Bronchial epithelial cell (primary cell): ENCODE data around the gene RNF151. TPM values are rescaled to one million over a fixed set of nuclear protein-coding genes. Genes with fewer than 3 reads are reported as not detected.

Experiments
- DNase-seq: peaks from one replicate; pipeline ENCODE4 v3.0.0-alpha.2; 2010; ENCODE audit warnings: low read depth
- FAIRE-seq: peaks from 2 replicates; lab custom pipeline; 2011; peaks lifted over from hg19 to GRCh38; lab: Jason Lieb, UNC
- H3K27me3 ChIP-seq: 2 replicates; pipeline ENCODE4 v1.5.1; 2011; ENCODE audit warnings: low read length; ENCODE audit not compliant: control insufficient read depth, insufficient read depth
- H3K36me3 ChIP-seq: 2 replicates; pipeline ENCODE4 v1.5.1; 2011; ENCODE audit warnings: low read length; ENCODE audit not compliant: control insufficient read depth, insufficient read depth
- H3K4me3 ChIP-seq: 2 replicates; pipeline ENCODE4 v1.5.1; 2011; ENCODE audit warnings: mild to moderate bottlenecking, low read depth, low read length, control low read depth
- CTCF ChIP-seq: IDR thresholded peaks from 2 replicates; pipeline ENCODE4 v1.5.1; 2011; ENCODE audit warnings: mild to moderate bottlenecking, moderate library complexity, low read length, control low read depth, inconsistent platforms; ENCODE audit not compliant: insufficient read depth, severe bottlenecking
- total RNA-seq: library from RNA; depleted of rRNA; stranded (reverse); fragments of >200 nt; gene quantifications from 2 replicates; pipeline ENCODE4 v1.2.1, GENCODE V29; 2014

Gene RNF151
- total RNA-seq, 1 donor from 2014 or later = not detected

GRCh38 chr16:1964506-1965395 is 1.9 kb upstream of the RNF151 start, which contains the start of gene RPS2:
Gene RPS2, minus strand, starts transcription at chr16:1964826. Its CDS starts 201 bp downstream, at chr16:1964625.
- no peaks in the 10 kb centered on the region for H3K27me3 ChIP-seq

GRCh38 chr16:1965396-1966001 is 1.2 kb upstream of the RNF151 start:
- Histone ChIP-seq H3K36me3 (peaks cover 15% of the 10 kb centered on the region), H3K4me3 (peak overlapping the region; percentile 91), H3K27me3 (no peaks in the 10 kb centered on the region)
- DNase-seq (no peak), FAIRE-seq (no peak)
- no peak for TF ChIP-seq CTCF

More at GRCh38 chr16:1964506-1965395, 1.9 kb upstream of the RNF151 start, which contains the start of gene RPS2:
- Histone ChIP-seq H3K36me3 (peaks cover 15% of the 10 kb centered on the region), H3K4me3 (peak within 1 kb of the TSS; percentile 91)
- FAIRE-seq (no peak), DNase-seq (peak; percentile 91)
- no peak for TF ChIP-seq CTCF

DNA sequence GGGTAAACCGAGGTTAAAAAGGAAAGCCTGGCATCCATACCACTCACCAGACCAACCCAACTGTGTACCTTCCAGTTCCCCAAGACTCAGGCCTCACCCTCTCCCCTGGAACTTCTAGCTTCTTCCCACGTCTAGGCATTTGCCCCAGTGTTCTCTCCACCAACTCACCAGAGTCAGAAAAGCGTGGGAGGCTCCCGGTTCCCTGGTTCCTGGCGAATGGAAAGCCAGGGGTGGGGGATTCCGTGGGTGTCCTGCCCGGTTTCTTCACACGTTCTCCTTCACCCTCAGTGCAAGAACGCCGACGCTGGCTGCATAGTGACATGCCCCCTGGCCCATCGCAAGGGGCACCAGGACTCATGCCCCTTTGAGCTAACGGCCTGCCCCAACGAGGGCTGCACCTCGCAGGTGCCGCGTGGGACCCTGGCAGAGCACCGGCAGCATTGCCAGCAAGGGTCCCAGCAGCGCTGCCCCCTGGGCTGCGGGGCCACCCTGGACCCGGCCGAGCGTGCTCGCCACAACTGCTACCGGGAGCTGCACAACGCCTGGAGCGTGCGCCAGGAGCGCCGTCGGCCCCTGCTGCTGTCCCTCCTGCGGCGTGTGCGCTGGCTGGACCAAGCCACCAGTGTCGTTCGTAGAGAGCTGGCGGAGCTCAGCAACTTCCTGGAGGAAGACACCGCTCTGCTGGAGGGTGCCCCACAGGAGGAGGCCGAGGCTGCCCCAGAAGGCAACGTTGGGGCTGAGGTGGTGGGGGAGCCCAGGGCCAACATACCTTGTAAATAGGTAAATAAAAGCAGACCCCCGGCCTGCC is 1.7 kb downstream of the RNF151 start:
- DNase-seq = no peak
- Histone ChIP-seq H3K36me3 (peaks cover 7% of the 10 kb centered on the region), H3K4me3 (no peak overlapping the region), H3K27me3 (no peaks in the 10 kb centered on the region)
- FAIRE-seq = no peak
- no peak for TF ChIP-seq CTCF

GRCh38 chr16:1971796-1972489 is 5.3 kb downstream of the RNF151 start, which contains the start of gene TBL3:
Gene TBL3, plus strand, starts transcription at chr16:1972053. Its CDS starts 112 bp downstream, at chr16:1972165.
- no peak for FAIRE-seq
- Histone ChIP-seq H3K36me3 (peaks cover 16% of the 10 kb centered on the region), H3K4me3 (peak within 1 kb of the TSS; percentile 99), H3K27me3 (no peaks in the 10 kb centered on the region)
- DNase-seq = peak; percentile 79
- TF ChIP-seq CTCF = no peak

DNA sequence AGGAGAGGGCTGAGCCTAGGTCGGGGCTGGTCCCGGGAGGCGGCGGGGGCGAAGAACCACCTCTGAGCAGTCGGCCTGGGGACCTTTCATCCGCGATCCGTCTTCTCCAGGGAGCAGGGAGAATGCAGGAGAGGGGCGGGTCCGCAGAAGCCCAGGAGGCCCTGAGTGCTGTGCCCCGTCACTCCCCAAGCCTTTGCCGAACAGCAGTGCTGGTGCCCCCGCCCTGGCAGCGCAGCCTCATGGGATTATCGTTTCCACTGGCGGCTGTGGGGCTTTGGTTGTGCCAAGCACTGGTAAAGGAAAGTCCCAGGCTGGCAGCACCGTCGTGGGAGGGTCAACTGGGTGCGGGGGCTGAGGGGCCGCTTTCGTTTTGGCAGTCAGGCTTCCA is 5.8 kb downstream of the RNF151 start:
- H3K27me3 ChIP-seq = no peaks in the 10 kb centered on the region
- peak overlapping the region; percentile 99 for H3K4me3 ChIP-seq
- peaks cover 16% of the 10 kb centered on the region for H3K36me3 ChIP-seq
- DNase-seq (no peak), FAIRE-seq (no peak)
- no peak for TF ChIP-seq CTCF
